ENCODE measurements around the gene CEMP1.
A peak's percentile ranks its signal among the peaks of the same experiment; 100 is the strongest.
"Not testable (repeated sequence)": the region's sequence is repeated elsewhere in the genome, so short reads cannot be mapped to it uniquely, and the experiment has no call there.

The CEMP1 gene

DNA sequence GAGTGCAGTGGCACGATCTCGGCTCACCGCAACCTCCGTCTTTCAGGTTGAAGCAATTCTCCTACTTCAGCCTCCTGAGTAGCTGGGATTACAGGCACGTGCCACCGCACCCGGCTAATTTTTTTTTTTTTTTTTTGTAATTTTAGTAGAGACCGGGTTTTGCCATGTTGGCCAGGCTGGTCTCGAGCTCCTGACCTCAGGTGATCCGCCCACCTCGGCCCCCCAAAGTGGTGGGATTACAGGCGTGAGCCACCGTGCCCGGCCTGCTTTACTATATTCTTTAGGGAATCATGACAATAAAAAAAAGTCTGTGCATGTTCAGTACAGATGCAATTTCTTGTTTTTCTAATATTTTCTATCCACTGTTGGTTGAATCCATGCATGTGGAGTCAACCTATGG, 12.6 kb upstream of the CEMP1 start:
- DNase-seq (ENCODE audit: low spot score in 2 of 2); ATAC-seq (ENCODE audit: low read depth); H3K36me3 Mint-ChIP-seq; H3K27ac Mint-ChIP-seq; H3K4me3 Mint-ChIP-seq; H3K9me3 Mint-ChIP-seq; H3K27me3 Mint-ChIP-seq: not testable (repeated sequence)
- peaks cover 22% of the 10 kb centered on the region for H3K4me1 Mint-ChIP-seq

DNA sequence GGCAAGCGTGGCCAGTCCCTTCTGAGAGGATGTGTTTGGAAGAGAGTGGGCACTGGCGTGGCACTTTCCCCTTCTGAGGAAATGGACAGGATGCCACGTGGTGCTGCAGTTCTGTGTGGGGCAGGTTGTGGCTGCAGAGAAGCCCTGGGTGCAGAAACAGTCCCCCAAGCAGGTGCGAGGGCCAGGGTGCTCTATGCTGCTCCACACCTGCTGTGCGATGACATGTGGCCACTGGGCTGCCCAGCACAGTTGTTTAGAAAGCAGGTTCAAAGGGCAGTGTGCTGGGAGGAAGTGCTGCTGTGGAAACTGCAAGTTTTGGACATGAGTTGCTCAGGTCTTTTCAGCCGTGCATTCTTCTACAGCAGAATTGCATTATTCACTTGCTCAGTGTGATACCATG, 10.2 kb upstream of the CEMP1 start:
- Mint-ChIP-seq H3K4me1 (peaks cover 24% of the 10 kb centered on the region), H3K4me3 (peak overlapping the region; percentile 69), H3K27ac (peak overlapping the region; percentile 95)
- peak in 1 of 2 donors; percentile 14 for DNase-seq (ENCODE audit: low spot score in 2 of 2)
- ATAC-seq (ENCODE audit: low read depth); H3K27me3 Mint-ChIP-seq; H3K36me3 Mint-ChIP-seq; H3K9me3 Mint-ChIP-seq: not testable (repeated sequence)

DNA sequence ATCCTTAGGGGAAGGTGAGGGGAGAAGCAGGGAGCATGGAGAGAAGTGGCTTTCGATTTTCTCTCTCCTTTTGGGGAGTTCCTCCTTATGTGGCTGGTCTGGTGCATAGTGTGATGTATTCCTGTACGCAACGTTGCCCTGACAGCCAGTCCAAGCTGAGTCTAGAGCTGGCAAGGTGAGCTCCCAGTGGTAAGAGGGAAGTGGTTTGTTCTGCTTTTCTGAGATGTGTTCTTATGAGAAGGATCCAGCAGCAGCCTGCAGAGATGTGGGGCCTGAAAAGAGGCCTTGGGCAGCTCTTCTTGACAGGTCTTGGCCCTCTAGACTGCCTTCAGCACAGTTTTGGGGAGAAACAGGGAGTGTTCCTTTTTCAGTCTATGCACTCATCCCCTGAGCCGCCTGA, 9.7 kb upstream of the CEMP1 start:
- peak overlapping the region; percentile 95 for H3K27ac Mint-ChIP-seq
- ATAC-seq (ENCODE audit: low read depth): peak; percentile 56
- not testable (repeated sequence) for H3K36me3 Mint-ChIP-seq, H3K9me3 Mint-ChIP-seq, H3K27me3 Mint-ChIP-seq
- peak overlapping the region; percentile 69 for H3K4me3 Mint-ChIP-seq
- H3K4me1 Mint-ChIP-seq: peaks cover 24% of the 10 kb centered on the region
- DNase-seq (ENCODE audit: low spot score in 2 of 2): peak; percentile 35 to 52

DNA sequence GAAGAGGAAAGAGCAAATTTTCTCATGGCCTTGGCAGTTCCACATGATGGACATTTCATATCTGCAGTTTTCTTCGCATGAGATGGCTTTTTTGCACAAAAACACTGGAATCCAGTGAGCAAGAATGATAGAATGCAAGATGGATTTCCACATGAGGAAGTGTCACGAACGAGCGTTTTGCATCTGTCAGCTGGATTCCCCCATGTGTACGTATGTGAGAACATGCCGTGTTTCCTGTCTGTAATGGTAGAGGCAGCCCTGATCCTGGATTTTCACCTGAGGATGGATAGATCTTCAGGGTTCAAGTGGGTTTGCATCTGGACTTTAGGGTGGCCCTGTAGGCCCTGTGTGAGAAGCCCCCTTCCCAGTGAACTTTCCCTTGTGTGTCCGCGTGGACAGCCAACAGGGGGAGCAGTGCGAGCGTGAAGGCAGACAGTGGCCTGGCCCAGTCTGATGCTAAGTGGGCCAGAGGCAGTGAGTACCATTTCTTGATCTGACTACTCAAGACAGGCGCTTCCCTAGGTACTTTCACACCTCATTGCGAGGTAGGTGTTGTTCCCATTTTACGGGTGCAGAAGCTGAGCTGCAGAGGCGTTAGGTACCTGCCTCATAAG, 8.7 kb upstream of the CEMP1 start:
- Mint-ChIP-seq H3K4me1 (peaks cover 22% of the 10 kb centered on the region), H3K4me3 (peak overlapping the region; percentile 77), H3K27ac (peak overlapping the region; percentile 95)
- not testable (repeated sequence) for H3K27me3 Mint-ChIP-seq, H3K9me3 Mint-ChIP-seq, H3K36me3 Mint-ChIP-seq
- peak; percentile 6 for ATAC-seq (ENCODE audit: low read depth)
- DNase-seq (ENCODE audit: low spot score in 2 of 2): peak; percentile 34 to 51

DNA sequence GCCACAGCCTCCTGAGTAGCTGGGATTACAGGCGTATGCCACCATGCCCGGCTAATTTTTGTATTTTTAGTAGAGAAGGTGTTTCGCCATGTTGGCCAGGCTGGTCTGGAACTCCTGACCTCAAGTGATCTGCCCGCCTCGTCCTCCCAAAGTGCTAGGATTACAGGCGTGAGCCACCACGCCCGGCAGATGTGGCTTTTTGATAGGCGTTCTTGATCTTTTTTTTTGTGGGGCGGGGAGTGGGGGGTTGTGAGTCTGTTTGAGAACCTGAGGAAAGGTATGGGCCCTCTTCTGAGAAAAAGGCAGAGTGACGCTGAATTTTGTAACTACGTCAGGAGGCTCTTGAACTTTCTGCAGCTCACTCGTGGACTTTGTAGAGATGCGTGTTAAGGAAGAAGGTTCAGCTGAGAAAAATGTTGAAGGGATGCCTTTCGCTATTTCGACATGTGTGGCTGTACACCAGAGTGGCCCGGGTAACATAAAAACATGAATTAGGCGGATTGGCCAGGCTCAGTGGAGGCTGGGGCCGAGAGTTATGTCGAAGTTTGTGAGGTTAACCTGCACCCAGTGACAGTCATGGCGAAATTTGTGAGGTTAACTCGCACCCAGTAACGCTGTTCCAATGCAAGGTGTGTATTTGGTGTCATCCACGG, 8.1 kb upstream of the CEMP1 start:
- not testable (repeated sequence) for H3K36me3 Mint-ChIP-seq; H3K27me3 Mint-ChIP-seq; DNase-seq (ENCODE audit: low spot score in 2 of 2); ATAC-seq (ENCODE audit: low read depth); H3K9me3 Mint-ChIP-seq
- peak overlapping the region; percentile 95 for H3K27ac Mint-ChIP-seq
- H3K4me1 Mint-ChIP-seq: peaks cover 22% of the 10 kb centered on the region
- H3K4me3 Mint-ChIP-seq: peak overlapping the region; percentile 84

DNA sequence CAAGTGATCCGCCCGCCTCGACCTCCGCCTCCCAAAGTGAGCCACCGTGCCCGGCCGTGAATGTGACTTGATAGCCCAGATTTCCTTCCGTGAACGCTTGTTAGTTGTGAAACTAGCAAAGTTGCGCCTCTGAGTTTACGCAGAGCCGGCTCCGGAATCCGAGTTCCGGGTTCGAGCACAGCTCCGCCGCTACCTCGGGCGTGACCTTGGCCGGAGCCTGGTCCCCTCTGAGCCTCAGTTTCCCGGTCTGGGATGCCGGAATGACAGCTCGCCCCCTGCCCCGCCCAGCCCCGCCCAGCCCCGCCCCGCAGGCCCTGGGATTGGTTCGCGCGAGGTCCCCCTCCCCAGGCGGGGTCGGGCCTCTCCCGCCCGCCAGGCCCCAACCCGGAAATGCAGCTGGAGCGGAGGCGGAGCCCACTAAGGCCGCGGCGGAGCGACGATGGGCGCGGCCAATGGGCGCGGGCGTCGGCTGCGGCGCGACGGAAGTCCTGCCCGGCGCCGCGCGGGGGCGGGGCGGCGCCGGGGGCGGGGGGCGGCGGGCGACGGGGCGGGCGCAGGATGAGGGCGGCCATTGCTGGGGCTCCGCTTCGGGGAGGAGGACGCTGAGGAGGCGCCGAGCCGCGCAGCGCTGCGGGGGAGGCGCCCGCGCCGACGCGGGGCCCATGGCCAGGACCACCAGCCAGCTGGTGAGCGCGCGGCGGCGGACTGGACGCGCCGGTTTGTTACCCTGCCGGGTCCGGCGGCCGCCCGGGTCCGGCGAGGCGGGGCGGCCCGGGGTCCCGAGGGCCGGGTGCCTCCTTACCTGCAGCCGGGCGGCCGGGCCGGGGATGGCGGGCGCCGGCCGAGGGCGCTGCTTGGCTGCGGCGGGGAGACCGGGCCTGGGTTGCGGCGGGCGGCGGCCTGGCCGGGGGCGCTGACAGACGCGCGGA, 6.5 kb upstream of the CEMP1 start, which contains the start of gene PDPK1:
Gene PDPK1, plus strand, starts transcription at position 571 of the 929 bp plus-strand sequence. Its CDS starts 92 bp downstream, at position 663.
- H3K27me3 Mint-ChIP-seq: no peaks in the 10 kb centered on the region
- H3K27ac Mint-ChIP-seq: peak within 1 kb of the TSS; percentile 95
- no peaks in the 10 kb centered on the region for H3K9me3 Mint-ChIP-seq
- peak; percentile 83 to 91 for DNase-seq (ENCODE audit: low spot score in 2 of 2)
- H3K4me1 Mint-ChIP-seq: peaks cover 22% of the 10 kb centered on the region
- H3K36me3 Mint-ChIP-seq: peaks cover 4% of the 10 kb centered on the region
- peak within 1 kb of the TSS; percentile 86 for H3K4me3 Mint-ChIP-seq
- ATAC-seq (ENCODE audit: low read depth): peak; percentile 72

DNA sequence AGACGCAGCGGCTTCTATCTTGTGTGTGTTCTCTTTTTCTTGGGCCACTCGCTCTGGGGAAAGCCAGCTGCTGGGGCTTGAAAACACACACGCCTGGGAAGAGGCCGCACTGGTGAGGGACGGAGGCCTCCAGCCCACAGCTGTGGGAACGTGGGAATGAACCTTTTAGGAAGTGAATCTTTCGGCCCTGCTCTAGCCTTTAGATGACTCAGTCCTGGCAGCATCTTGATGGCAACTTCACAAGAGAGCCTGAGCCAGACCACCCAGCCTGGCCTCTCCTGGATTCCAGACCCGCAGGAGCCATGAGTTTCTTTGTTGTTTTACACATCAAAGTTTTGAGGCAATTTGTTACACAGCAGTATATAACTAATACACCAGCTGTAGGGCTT, 4.4 kb upstream of the CEMP1 start:
- no peak for DNase-seq (ENCODE audit: low spot score in 2 of 2)
- no peaks in the 10 kb centered on the region for H3K27me3 Mint-ChIP-seq
- peaks cover 21% of the 10 kb centered on the region for H3K4me1 Mint-ChIP-seq
- no peak for ATAC-seq (ENCODE audit: low read depth)
- H3K4me3 Mint-ChIP-seq: no peak overlapping the region
- no peak overlapping the region for H3K27ac Mint-ChIP-seq
- H3K36me3 Mint-ChIP-seq: peaks cover 1% of the 10 kb centered on the region
- H3K9me3 Mint-ChIP-seq: no peaks in the 10 kb centered on the region

DNA sequence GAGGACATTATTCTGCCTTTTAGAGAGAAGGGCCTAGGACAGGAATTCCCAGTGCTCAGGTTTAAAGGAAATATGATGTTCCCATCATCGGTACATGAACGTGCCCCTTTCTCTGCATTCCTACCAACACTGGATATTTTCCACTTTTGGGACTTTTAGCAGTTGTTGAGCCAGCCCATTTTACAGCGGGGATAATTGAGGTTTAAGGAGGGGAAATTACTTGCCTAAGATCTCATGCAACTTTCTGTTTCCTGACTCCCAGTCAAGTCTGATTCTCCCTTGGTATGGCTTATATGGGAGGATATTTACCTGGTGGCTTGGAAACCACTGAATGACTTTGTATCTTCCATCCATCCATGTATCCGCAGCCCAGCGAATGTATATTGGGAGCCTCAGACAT, 3.1 kb upstream of the CEMP1 start:
- peak overlapping the region; percentile 75 for H3K27ac Mint-ChIP-seq

DNA sequence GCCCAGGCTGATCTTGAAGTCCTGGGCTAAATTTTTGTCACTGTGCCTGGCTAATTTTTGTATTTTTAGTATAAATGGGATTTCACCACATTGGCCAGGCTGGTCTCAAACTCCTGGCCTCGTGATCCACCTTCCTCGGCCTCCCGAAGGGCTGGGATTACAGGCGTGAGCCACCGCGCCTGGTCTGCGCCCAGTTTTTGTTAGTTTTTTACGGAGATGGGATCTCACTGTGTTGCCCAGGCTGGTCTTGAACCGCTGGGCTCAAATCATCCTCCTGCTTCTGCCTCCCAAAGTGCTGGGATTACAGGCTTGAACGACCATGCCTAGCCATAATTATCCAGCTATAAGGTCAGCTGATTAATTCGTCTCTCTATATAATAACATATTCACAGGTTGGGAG, 2.7 kb upstream of the CEMP1 start:
- H3K27me3 Mint-ChIP-seq: no peaks in the 10 kb centered on the region
- H3K9me3 Mint-ChIP-seq: no peaks in the 10 kb centered on the region
- DNase-seq (ENCODE audit: low spot score in 2 of 2) (no peak), ATAC-seq (ENCODE audit: low read depth) (no peak)
- H3K36me3 Mint-ChIP-seq: peaks cover 3% of the 10 kb centered on the region
- peak overlapping the region; percentile 56 for H3K4me3 Mint-ChIP-seq
- H3K4me1 Mint-ChIP-seq: peaks cover 16% of the 10 kb centered on the region
- peak overlapping the region; percentile 75 for H3K27ac Mint-ChIP-seq

More for the DNA sequence above, 3.1 kb upstream of the CEMP1 start:
- Mint-ChIP-seq H3K4me3 (peak overlapping the region; percentile 56), H3K4me1 (peaks cover 19% of the 10 kb centered on the region)
- DNase-seq (ENCODE audit: low spot score in 2 of 2); H3K27me3 Mint-ChIP-seq; ATAC-seq (ENCODE audit: low read depth); H3K9me3 Mint-ChIP-seq; H3K36me3 Mint-ChIP-seq: not testable (repeated sequence)

DNA sequence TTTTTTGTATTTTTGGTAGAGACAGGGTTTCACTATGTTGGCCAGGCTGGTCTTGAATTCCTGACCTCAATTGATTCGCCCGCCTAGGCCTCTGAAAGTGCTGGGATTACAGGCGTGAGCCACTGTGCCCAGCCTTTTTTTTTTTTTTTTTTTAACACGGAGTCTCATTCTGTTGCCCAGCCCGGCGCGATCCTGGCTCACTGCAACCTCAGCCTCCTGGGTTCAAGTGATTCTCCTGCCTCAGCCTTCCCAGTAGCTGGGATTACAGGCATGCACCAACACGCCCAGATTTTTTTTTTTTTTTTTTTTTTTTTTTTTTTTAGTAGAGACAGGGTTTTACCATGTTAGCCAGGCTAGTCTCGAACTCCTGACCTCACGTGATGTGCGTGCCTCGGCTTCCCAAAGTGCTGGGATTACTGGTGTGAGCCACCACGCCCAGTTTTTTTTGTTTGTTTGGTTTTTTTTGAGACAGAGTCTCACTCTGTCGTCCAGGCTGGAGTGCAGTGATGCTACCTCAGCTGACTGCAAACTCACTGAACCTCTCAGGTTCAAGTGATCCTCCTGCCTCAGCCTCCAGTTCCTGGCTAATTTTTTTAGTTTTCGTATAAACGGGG, 2.0 kb upstream of the CEMP1 start:
- peaks cover 13% of the 10 kb centered on the region for H3K4me1 Mint-ChIP-seq

DNA sequence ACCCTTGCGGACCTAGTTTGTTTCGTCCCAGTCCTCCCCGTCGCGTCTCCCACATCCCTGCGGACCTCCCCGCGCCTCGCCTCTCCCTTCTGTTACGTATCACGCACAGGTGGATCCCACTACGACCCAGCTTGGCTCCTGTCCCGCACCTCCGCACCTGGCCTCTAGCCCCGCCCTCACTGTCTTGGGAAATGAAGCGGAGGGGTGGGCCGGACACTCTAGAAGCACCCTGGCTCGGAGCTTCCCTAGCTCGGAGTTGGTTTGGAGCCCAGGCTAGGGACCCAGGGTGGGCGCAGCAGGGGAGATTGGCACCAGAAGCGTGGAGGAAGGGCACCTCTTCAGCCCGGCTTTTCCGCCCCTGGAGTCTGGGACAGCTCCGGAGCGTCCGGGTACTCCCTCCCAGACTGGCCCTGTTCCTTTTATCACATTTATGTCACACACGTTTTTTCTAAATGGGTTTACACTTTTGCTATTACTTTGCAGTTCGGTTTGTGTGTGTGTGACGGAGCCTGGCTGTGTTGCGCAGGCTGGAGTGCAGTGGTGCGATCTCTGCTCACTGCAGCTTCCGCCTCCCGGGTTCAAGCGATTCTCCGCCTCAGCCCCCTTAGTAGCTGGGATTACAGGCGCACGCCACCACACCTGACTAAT, 1.4 kb upstream of the CEMP1 start:
- peak; percentile 69 to 71 for DNase-seq (ENCODE audit: low spot score in 2 of 2)
- Mint-ChIP-seq H3K9me3 (no peaks in the 10 kb centered on the region), H3K36me3 (peaks cover 1% of the 10 kb centered on the region), H3K27ac (peak overlapping the region; percentile 98), H3K27me3 (no peaks in the 10 kb centered on the region), H3K4me1 (peaks cover 13% of the 10 kb centered on the region), H3K4me3 (peak overlapping the region; percentile 90)
- peak; percentile 32 for ATAC-seq (ENCODE audit: low read depth)

More for the DNA sequence above, 2.0 kb upstream of the CEMP1 start:
- not testable (repeated sequence) for DNase-seq (ENCODE audit: low spot score in 2 of 2); H3K36me3 Mint-ChIP-seq; ATAC-seq (ENCODE audit: low read depth); H3K27me3 Mint-ChIP-seq; H3K9me3 Mint-ChIP-seq
- H3K4me3 Mint-ChIP-seq: peak overlapping the region; percentile 90
- H3K27ac Mint-ChIP-seq: peak overlapping the region; percentile 98

DNA sequence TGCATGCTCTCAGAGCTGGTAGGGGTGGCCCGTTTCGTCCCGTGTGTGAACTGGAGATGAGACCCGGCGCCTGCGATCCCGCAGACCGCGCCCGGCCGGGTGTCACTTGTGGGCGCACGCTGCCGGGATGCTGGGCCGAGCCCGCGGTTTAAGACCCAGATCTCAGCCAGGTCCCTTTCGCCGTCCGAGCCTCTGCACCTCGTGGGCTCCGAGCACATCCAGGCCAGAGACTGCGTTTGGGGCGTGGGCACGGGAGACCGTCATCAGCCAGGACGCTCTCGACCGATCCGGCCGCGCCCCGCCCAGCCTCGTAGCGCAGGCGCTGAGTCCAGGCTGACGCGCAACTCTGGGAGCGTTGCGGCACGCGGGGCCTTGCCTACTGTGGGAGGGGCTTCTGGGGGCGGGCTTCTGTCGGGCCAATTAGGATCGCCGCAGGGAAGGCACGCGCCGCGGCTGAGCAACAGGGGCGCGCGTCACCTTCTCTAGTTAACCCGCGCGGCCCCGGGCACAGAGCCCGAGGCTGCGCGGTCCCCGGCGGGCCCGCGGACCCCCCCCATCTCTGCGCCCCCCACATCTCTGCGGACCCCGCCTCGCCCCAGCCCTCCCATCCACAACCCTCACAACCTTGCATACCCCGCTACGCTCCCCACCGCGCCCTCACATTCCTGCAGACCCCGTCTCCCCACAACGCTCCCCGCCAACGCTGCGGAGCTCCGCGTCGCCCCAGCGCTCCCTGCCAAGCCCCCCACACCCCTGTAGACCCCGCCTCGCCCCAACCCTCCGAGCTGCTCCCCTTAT, 687 bp upstream of the CEMP1 start:
- H3K27ac Mint-ChIP-seq: peak overlapping the region; percentile 98
- peak; percentile 81 for ATAC-seq (ENCODE audit: low read depth)
- no peaks in the 10 kb centered on the region for H3K9me3 Mint-ChIP-seq
- peaks cover 6% of the 10 kb centered on the region for H3K36me3 Mint-ChIP-seq
- H3K4me3 Mint-ChIP-seq: peak overlapping the region; percentile 90
- no peaks in the 10 kb centered on the region for H3K27me3 Mint-ChIP-seq
- DNase-seq (ENCODE audit: low spot score in 2 of 2): peak; percentile 91 to 98
- peaks cover 13% of the 10 kb centered on the region for H3K4me1 Mint-ChIP-seq
